SK-N-SH treated with all-trans-retinoic acid at 6 μM for 48 hours (cell line): ENCODE data around the gene TTLL6.
A peak's percentile ranks its signal among the peaks of the same experiment; 100 is the strongest.

Source experiments
- ATAC-seq: fragments of 200-7000 bp; cut with Tn5 transposase; 3 replicates; pipeline ENCODE4 v1.9.1; 2020; ENCODE audit warnings: mild to moderate bottlenecking, moderate library complexity
- ARNTL ChIP-seq: fragments of 450-650 bp; formaldehyde crosslinking; IDR thresholded peaks from 2 replicates; pipeline ENCODE4 v1.5.0; 2020; ENCODE audit warnings: low read depth, mild to moderate bottlenecking, moderate library complexity, borderline replicate concordance
- BACH2 ChIP-seq: fragments of 250-450 bp; sonication (Bioruptor Pico); IDR thresholded peaks from 2 replicates; pipeline ENCODE4 v1.9.0; 2021; ENCODE audit warnings: mild to moderate bottlenecking, borderline replicate concordance
- CSDC2 ChIP-seq: fragments of 250-450 bp; sonication (Bioruptor Pico); IDR thresholded peaks from 2 replicates; pipeline ENCODE4 v1.5.0; 2020; ENCODE audit warnings: mild to moderate bottlenecking, moderate library complexity
- ESRRG ChIP-seq: fragments of 250-450 bp; sonication (Bioruptor Pico); IDR thresholded peaks from 2 replicates; pipeline ENCODE4 v1.6.1; 2021; ENCODE audit warnings: mild to moderate bottlenecking
- ISL1 ChIP-seq: fragments of 250-450 bp; sonication (Bioruptor Pico); IDR thresholded peaks from 2 replicates; pipeline ENCODE4 v2.1.2; 2022; ENCODE audit warnings: mild to moderate bottlenecking, moderate library complexity
- OSR1 ChIP-seq: fragments of 250-450 bp; sonication (Bioruptor Pico); IDR thresholded peaks from 2 replicates; pipeline ENCODE4 v1.8.0; 2022; ENCODE audit warnings: moderate library complexity, mild to moderate bottlenecking, inconsistent platforms
- RARB ChIP-seq: fragments of 250-450 bp; sonication (Bioruptor Pico); IDR thresholded peaks from 2 replicates; pipeline ENCODE4 v1.8.0; 2021; ENCODE audit warnings: mild to moderate bottlenecking, moderate library complexity
- TCF4 ChIP-seq: fragments of 250-450 bp; sonication (Bioruptor Pico); IDR thresholded peaks from 2 replicates; pipeline ENCODE4 v1.8.0; 2021; ENCODE audit warnings: mild to moderate bottlenecking, moderate library complexity, borderline replicate concordance
- TOX ChIP-seq: fragments of 250-450 bp; sonication (Bioruptor Pico); IDR thresholded peaks from 2 replicates; pipeline ENCODE4 v1.8.0; 2021; ENCODE audit warnings: mild to moderate bottlenecking, moderate library complexity, borderline replicate concordance
- ZC3H10 ChIP-seq: fragments of 250-450 bp; sonication (Bioruptor Pico); IDR thresholded peaks from 2 replicates; pipeline ENCODE4 v1.5.1; 2021; ENCODE audit warnings: mild to moderate bottlenecking, moderate library complexity
- ZFP3 ChIP-seq: fragments of 250-450 bp; sonication (Bioruptor Pico); IDR thresholded peaks from 2 replicates; pipeline ENCODE4 v1.5.0; 2020; ENCODE audit warnings: mild to moderate bottlenecking, moderate library complexity
- ZNF565 ChIP-seq: fragments of 450-650 bp; formaldehyde crosslinking; conservative IDR thresholded peaks from 2 replicates; pipeline ENCODE4 v1.5.0; 2020; ENCODE audit warnings: low read depth, mild to moderate bottlenecking, moderate library complexity
- ZNF8 ChIP-seq: fragments of 450-650 bp; formaldehyde crosslinking; IDR thresholded peaks from 2 replicates; pipeline ENCODE4 v1.5.0; 2020; ENCODE audit warnings: mild to moderate bottlenecking, moderate library complexity
- TF ChIP-seq, protein P1 (sequence below): fragments of 250-450 bp; sonication (Bioruptor Pico); IDR thresholded peaks from 2 replicates; pipeline ENCODE4 v1.5.1; 2021; ENCODE audit warnings: mild to moderate bottlenecking, moderate library complexity
- TF ChIP-seq, protein P2 (sequence below): fragments of 250-450 bp; sonication (Bioruptor Pico); IDR thresholded peaks from 2 replicates; pipeline ENCODE4 v1.5.0; 2020; ENCODE audit warnings: mild to moderate bottlenecking, moderate library complexity
- TF ChIP-seq, protein P3 (sequence below): fragments of 250-450 bp; sonication (Bioruptor Pico); IDR thresholded peaks from 2 replicates; pipeline ENCODE4 v1.5.1; 2020; ENCODE audit warnings: low read depth, mild to moderate bottlenecking, moderate library complexity
- TF ChIP-seq, protein P4 (sequence below): fragments of 250-450 bp; sonication (Bioruptor Pico); IDR thresholded peaks from 2 replicates; pipeline ENCODE4 v1.8.0; 2020; ENCODE audit warnings: mild to moderate bottlenecking, moderate library complexity, borderline replicate concordance
- TF ChIP-seq, protein P5 (sequence below): fragments of 250-450 bp; sonication (Bioruptor Pico); IDR thresholded peaks from 2 replicates; pipeline ENCODE4 v1.8.0; 2021; ENCODE audit warnings: low read depth, mild to moderate bottlenecking, moderate library complexity, borderline replicate concordance

Gene TTLL6

DNA sequence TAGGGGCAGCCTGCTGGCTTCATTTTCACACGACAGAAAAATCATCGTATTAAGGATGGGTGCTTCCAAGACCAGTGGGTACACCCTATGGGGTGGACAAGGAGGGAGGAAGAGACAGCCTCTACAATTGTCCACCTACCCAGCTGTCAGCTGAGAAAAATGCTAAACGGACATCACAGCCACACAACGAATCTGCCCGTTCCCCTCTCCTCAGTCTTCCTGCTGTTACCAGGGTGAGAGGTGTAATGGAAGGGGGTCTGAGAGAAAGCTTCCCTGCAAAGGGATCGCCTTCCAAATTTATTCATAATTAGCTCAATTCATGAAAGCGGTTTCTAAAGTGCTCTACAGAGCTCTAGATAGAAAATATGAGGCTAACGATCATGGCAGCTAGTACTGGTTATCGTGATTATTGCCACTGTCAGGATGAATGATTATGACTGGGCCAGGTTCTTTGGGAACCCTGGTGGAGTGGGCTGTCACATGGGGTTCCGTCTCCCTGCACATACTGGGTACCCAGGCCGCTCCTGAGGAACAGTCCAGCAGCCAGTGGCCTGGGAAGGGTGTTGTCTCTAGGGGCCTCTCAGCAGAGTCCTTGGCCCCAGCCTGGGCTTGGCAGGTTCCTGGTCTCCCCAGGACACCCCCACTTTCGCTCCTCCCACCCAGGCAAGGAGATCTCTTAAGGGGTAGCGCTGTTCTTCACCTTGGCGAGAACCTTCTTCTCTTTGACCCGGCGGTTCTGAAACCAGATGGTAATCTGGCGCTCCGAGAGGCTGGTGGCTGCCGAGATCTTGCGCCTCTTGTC, 90.7 kb downstream of the TTLL6 start:
- no peak for ATAC-seq
- TF ChIP-seq TCF4 (CRISPR knock-in tag) (no peak), ZC3H10 (CRISPR knock-in tag) (no peak), ZNF565 (no peak), ISL1 (CRISPR knock-in tag) (no peak), CSDC2 (CRISPR knock-in tag) (peak; percentile 100; the same call in 1 of the 2 replicates), TOX (no peak), ESRRG (no peak), ZNF8 (no peak)
- TF ChIP-seq, protein P1, sequence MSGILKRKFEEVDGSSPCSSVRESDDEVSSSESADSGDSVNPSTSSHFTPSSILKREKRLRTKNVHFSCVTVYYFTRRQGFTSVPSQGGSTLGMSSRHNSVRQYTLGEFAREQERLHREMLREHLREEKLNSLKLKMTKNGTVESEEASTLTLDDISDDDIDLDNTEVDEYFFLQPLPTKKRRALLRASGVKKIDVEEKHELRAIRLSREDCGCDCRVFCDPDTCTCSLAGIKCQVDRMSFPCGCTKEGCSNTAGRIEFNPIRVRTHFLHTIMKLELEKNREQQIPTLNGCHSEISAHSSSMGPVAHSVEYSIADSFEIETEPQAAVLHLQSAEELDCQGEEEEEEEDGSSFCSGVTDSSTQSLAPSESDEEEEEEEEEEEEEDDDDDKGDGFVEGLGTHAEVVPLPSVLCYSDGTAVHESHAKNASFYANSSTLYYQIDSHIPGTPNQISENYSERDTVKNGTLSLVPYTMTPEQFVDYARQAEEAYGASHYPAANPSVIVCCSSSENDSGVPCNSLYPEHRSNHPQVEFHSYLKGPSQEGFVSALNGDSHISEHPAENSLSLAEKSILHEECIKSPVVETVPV (CRISPR knock-in tag), result no peak
- TF ChIP-seq, protein P2, sequence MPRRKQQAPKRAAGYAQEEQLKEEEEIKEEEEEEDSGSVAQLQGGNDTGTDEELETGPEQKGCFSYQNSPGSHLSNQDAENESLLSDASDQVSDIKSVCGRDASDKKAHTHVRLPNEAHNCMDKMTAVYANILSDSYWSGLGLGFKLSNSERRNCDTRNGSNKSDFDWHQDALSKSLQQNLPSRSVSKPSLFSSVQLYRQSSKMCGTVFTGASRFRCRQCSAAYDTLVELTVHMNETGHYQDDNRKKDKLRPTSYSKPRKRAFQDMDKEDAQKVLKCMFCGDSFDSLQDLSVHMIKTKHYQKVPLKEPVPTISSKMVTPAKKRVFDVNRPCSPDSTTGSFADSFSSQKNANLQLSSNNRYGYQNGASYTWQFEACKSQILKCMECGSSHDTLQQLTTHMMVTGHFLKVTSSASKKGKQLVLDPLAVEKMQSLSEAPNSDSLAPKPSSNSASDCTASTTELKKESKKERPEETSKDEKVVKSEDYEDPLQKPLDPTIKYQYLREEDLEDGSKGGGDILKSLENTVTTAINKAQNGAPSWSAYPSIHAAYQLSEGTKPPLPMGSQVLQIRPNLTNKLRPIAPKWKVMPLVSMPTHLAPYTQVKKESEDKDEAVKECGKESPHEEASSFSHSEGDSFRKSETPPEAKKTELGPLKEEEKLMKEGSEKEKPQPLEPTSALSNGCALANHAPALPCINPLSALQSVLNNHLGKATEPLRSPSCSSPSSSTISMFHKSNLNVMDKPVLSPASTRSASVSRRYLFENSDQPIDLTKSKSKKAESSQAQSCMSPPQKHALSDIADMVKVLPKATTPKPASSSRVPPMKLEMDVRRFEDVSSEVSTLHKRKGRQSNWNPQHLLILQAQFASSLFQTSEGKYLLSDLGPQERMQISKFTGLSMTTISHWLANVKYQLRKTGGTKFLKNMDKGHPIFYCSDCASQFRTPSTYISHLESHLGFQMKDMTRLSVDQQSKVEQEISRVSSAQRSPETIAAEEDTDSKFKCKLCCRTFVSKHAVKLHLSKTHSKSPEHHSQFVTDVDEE (CRISPR knock-in tag), result peak; percentile 100

DNA sequence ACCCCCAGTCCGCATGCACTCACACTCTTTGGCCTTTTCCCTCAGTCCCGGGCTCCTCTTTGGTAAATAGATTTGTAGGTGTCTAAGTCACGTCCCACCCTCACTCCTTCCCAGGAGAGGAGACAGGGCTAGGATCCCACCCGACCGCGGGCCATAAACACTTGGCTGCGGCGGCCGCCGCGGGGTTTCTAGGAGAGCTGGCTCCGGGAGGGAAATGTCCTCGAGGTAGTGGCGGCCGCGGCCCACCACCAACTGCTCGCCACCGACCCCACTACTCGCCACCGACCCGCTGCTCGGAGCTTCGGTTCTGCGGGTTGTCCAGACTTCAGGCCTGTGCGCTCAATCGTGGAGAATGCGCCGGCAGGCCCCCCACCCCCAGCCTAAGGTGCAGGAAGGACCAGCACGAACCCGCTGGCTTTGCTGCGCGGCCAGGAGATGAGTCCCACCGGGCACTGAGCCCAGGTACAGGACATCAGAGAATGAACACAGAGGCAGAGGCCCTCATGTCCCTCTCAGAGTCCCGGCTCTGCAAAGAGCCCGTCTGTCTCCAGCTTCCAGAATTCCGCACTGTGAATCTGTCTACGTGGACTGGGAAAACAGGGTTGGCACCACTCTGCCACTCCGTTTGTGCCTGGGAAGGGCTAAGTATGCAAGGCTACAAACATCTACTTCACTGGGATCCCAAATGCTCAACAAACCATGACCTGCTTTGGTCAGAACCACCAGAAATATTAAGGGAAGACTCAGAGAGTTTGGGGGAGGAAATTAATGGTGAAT, 91.6 kb downstream of the TTLL6 start:
- no peak for TF ChIP-seq ARNTL (CRISPR knock-in tag)
- TF ChIP-seq, protein P2 (CRISPR knock-in tag), result peak; percentile 100
- TF ChIP-seq CSDC2 (CRISPR knock-in tag), result peak; percentile 99; the same call in 1 of the 2 replicates
- ATAC-seq, result peak; percentile 5

DNA sequence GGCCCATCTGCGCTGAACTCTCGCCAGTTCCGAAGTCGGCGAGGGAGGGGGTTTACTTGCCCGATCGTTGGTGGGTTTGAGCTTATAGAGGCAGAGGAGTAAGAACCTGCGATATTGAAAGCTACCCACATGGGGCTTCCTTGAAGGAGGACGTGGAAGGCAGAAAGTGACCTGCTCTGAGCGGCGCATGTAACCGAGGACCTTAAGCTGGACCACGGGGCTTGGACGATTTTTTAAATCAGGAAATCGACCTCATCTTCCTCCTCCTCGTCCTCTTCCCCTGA, 92.1 kb downstream of the TTLL6 start:
- peak; percentile 38 for ATAC-seq
- no peak for TF ChIP-seq RARB
- no peak for TF ChIP-seq ARNTL (CRISPR knock-in tag)
- TF ChIP-seq, protein P3, sequence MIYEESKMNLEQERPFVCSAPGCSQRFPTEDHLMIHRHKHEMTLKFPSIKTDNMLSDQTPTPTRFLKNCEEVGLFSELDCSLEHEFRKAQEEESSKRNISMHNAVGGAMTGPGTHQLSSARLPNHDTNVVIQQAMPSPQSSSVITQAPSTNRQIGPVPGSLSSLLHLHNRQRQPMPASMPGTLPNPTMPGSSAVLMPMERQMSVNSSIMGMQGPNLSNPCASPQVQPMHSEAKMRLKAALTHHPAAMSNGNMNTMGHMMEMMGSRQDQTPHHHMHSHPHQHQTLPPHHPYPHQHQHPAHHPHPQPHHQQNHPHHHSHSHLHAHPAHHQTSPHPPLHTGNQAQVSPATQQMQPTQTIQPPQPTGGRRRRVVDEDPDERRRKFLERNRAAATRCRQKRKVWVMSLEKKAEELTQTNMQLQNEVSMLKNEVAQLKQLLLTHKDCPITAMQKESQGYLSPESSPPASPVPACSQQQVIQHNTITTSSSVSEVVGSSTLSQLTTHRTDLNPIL (CRISPR knock-in tag), result no peak
- TF ChIP-seq, protein P4, sequence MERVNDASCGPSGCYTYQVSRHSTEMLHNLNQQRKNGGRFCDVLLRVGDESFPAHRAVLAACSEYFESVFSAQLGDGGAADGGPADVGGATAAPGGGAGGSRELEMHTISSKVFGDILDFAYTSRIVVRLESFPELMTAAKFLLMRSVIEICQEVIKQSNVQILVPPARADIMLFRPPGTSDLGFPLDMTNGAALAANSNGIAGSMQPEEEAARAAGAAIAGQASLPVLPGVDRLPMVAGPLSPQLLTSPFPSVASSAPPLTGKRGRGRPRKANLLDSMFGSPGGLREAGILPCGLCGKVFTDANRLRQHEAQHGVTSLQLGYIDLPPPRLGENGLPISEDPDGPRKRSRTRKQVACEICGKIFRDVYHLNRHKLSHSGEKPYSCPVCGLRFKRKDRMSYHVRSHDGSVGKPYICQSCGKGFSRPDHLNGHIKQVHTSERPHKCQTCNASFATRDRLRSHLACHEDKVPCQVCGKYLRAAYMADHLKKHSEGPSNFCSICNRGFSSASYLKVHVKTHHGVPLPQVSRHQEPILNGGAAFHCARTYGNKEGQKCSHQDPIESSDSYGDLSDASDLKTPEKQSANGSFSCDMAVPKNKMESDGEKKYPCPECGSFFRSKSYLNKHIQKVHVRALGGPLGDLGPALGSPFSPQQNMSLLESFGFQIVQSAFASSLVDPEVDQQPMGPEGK (CRISPR knock-in tag), result no peak
- TF ChIP-seq BACH2 (CRISPR knock-in tag), result no peak
- TF ChIP-seq, protein P2 (CRISPR knock-in tag), result no peak
- no peak for TF ChIP-seq ZNF565
- no peak for TF ChIP-seq CSDC2 (CRISPR knock-in tag)
- TF ChIP-seq, protein P1 (CRISPR knock-in tag), result no peak
- TF ChIP-seq OSR1 (CRISPR knock-in tag), result no peak
- no peak for TF ChIP-seq ZFP3 (CRISPR knock-in tag)
- TF ChIP-seq, protein P5, sequence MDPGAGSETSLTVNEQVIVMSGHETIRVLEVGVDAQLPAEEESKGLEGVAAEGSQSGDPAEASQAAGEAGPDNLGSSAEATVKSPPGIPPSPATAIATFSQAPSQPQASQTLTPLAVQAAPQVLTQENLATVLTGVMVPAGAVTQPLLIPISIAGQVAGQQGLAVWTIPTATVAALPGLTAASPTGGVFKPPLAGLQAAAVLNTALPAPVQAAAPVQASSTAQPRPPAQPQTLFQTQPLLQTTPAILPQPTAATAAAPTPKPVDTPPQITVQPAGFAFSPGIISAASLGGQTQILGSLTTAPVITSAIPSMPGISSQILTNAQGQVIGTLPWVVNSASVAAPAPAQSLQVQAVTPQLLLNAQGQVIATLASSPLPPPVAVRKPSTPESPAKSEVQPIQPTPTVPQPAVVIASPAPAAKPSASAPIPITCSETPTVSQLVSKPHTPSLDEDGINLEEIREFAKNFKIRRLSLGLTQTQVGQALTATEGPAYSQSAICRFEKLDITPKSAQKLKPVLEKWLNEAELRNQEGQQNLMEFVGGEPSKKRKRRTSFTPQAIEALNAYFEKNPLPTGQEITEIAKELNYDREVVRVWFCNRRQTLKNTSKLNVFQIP, result no peak
